Tibial nerve (tissue), 4 donors: Measurements from ENCODE around the gene SST. TPM values are rescaled to one million over a fixed set of nuclear protein-coding genes. Genes with fewer than 3 reads are reported as not detected.

Experiments used
- DNase-seq, 2 donors: peaks; one replicate each; pipeline ENCODE4 v3.0.0-alpha.2; 2019; ENCODE audit warnings: low spot score in 2 of 2
- H3K27ac ChIP-seq, 4 donors: fragments of 200-600 bp; sonication (generic) in 3 of 4; one replicate each; pipeline ENCODE4 v1.5.1; 2017 to 2019; ENCODE audit warnings: mild to moderate bottlenecking in 1 of 4
- H3K27me3 ChIP-seq, 2 donors: fragments of 200-600 bp; sonication (generic) in 1 of 2; one replicate each; pipeline versions ENCODE4 v1.5.1 to v1.6.0; 2017 to 2019
- H3K36me3 ChIP-seq, 3 donors: fragments of 200-600 bp; sonication (generic); one replicate each; pipeline ENCODE4 v1.5.1; 2018 to 2019
- H3K4me1 ChIP-seq, 4 donors: fragments of 200-600 bp; sonication (generic) in 3 of 4; one replicate each; pipeline ENCODE4 v1.5.1; 2017 to 2019
- H3K4me3 ChIP-seq, 4 donors: fragments of 200-600 bp; sonication (generic) in 3 of 4; one replicate each; pipeline ENCODE4 v1.5.1; 2017 to 2019; ENCODE audit warnings: mild to moderate bottlenecking in 1 of 4, moderate library complexity in 1 of 4
- H3K9me3 ChIP-seq, 4 donors: fragments of 200-600 bp; sonication (generic) in 3 of 4; one replicate each; pipeline ENCODE4 v1.5.1; 2017 to 2019
- CTCF ChIP-seq, 5 experiments: fragments of 200-600 bp in 3 of 5; fragments of 450-650 bp in 2 of 5; sonication (generic) in 3 of 5; IDR thresholded peaks; one replicate each; pipeline ENCODE4 v1.5.1; 2016 to 2019; ENCODE audit warnings: antibody characterized with exemption in 5 of 5, mild to moderate bottlenecking in 3 of 5, moderate library complexity in 2 of 5
- EP300 ChIP-seq, 2 donors: sonication (generic); formaldehyde crosslinking; IDR thresholded peaks; one replicate each; pipeline ENCODE4 v1.6.1; 2017; ENCODE audit warnings: antibody characterized with exemption in 2 of 2, mild to moderate bottlenecking in 1 of 2
- POLR2A ChIP-seq, 2 donors: fragments of 450-650 bp; IDR thresholded peaks; one replicate each; pipeline ENCODE4 v1.6.1; 2017; ENCODE audit warnings: antibody characterized with exemption in 2 of 2, mild to moderate bottlenecking in 2 of 2, moderate library complexity in 2 of 2
- WGBS, 2 donors: methylation state at CpG; one replicate each; pipeline ENCODE4 v1.1.5; 2018; 5-methylcytosine and 5-hydroxymethylcytosine counted together
- total RNA-seq, 4 donors: library from RNA; depleted of rRNA; stranded (reverse); fragments of >200 nt; gene quantifications; one replicate each; pipeline ENCODE4 v1.1.0, GENCODE V29; 2016

The SST gene
- total RNA-seq, 4 donors from 2014 or later = not detected

DNA sequence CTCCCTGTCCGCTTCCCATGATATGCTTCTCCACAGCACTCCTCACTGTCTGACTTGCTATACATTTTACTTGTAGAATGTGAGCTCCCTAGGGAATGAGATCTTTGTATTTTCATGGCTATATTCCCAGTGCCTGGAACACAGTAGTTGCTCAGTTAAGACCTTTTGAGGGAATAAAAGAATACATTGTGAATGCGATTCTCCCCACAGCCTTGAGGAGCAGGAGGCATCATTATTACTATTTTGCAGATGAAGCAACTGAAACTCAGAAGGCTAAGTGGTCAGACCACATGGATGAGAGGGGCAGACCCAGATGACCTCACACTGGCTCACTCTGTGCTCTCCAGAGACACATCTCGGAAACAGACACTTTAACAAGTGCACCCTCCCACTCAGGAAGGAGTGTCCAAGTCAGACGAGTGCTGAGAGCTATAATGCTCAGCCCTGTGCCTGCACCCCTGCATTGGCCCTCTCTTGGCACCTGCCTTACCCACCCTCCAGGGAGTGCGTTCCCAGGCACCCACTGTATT, 46.8 kb downstream of the SST start:
- DNase-seq = no peak
- no peaks in the 10 kb centered on the region for H3K4me1 ChIP-seq
- no peaks in the 10 kb centered on the region for H3K36me3 ChIP-seq
- 50 to 61% methylated on average over 5 of the region's 5 CpGs for WGBS, 2 donors
- no peaks in the 10 kb centered on the region for H3K27me3 ChIP-seq
- TF ChIP-seq CTCF (IDR thresholded peaks at IDR 0.05) (no peak), EP300 (IDR thresholded peaks at IDR 0.05) (no peak), POLR2A (IDR thresholded peaks at IDR 0.05) (no peak)
- no peaks in the 10 kb centered on the region for H3K9me3 ChIP-seq
- no peak overlapping the region for H3K4me3 ChIP-seq
- no peak overlapping the region for H3K27ac ChIP-seq

DNA sequence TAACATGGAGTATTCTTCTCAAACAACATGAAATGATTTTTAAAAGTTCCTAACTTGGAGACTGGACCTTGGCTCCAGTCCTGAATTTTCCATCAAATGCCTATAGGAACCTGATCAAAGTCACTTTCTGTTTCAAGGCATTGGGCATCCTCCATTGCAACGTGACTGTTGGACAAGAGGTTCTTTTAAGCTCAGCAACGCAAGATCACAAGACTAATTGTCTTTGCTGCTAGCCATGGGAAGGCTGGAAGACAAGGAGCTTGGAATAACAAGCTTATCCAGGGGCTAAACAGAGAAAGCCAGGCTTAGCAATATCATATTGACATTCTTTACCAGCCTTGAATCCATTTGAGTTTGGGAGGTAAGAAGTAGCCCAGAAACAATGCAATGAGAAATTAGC, 48.3 kb downstream of the SST start:
- H3K36me3 ChIP-seq = no peaks in the 10 kb centered on the region
- H3K27ac ChIP-seq = no peak overlapping the region
- 46 to 57% methylated on average over 2 of the region's 2 CpGs for WGBS, 2 donors
- no peak for DNase-seq
- no peaks in the 10 kb centered on the region for H3K27me3 ChIP-seq
- no peak for TF ChIP-seq CTCF (IDR thresholded peaks at IDR 0.05)
- no peak for TF ChIP-seq EP300 (IDR thresholded peaks at IDR 0.05)
- no peak for TF ChIP-seq POLR2A (IDR thresholded peaks at IDR 0.05)
- no peak overlapping the region for H3K4me3 ChIP-seq
- no peaks in the 10 kb centered on the region for H3K4me1 ChIP-seq
- no peaks in the 10 kb centered on the region for H3K9me3 ChIP-seq

- no peaks in the 10 kb centered on the region for H3K4me1 ChIP-seq
- 88 to 97% methylated on average over 2 of the region's 2 CpGs for WGBS, 2 donors
- no peak overlapping the region for H3K27ac ChIP-seq
- no peak overlapping the region for H3K4me3 ChIP-seq
- no peaks in the 10 kb centered on the region for H3K27me3 ChIP-seq
- H3K9me3 ChIP-seq = no peaks in the 10 kb centered on the region
- no peaks in the 10 kb centered on the region for H3K36me3 ChIP-seq
- no peak for DNase-seq
- TF ChIP-seq CTCF (IDR thresholded peaks at IDR 0.05) (no peak), EP300 (IDR thresholded peaks at IDR 0.05) (no peak), POLR2A (IDR thresholded peaks at IDR 0.05) (no peak)
Measured at GRCh38 chr3:187619461-187619860, 50.7 kb downstream of the SST start.

Other genes with a start within 250 kb of the SST start
- not detected for gene RTP2, start 32.2 kb upstream of the SST start, total RNA-seq
- gene BCL6, start 75.1 kb upstream of the SST start, total RNA-seq = 100 to 1,000 TPM; 272 to 500 (median 305) TPM